HepG2 (cell line): ENCODE data around the gene PPA1. TPM values are rescaled to one million over a fixed set of nuclear protein-coding genes. Genes with fewer than 3 reads are reported as not detected.

Experiments
- ATAC-seq: fragments of 200-7000 bp; cut with Tn5 transposase; 3 replicates; pipeline ENCODE4 v1.9.1; 2020; ENCODE audit warnings: mild to moderate bottlenecking, moderate library complexity
- BruUV-seq: library from RNA; stranded (reverse); fragments of 400-500 nt; replicated peaks from 2 replicates; lab custom pipeline; 2021; lab: Mats Ljungman, UMichigan
- CTCF ChIA-PET: fragments of 300-600 bp; formaldehyde crosslinking; extraction: SDS; loops from one replicate; lab custom pipeline; 2021; ENCODE audit warnings: low total read pairs, inconsistent platforms, low intra/inter-chr PET ratio; lab: Yijun Ruan, JAX
- POLR2A ChIA-PET: fragments of 350-600 bp; sonication (Branson Sonifier 250); formaldehyde crosslinking; loops from one replicate; lab custom pipeline; 2020; ENCODE audit warnings: antibody characterized with exemption, inconsistent platforms; lab: Yijun Ruan, JAX
- DNase-seq: peaks from one replicate; pipeline ENCODE4 v3.0.0-alpha.2; 2015; ENCODE audit warnings: low spot score
- FAIRE-seq: peaks from 3 replicates; lab custom pipeline; 2011; peaks lifted over from hg19 to GRCh38; lab: Jason Lieb, UNC
- H2AFZ ChIP-seq: one replicate; pipeline ENCODE4 v1.6.1; 2011; ENCODE audit warnings: low read length, inconsistent platforms
- H3K27ac ChIP-seq: fragments of 300-600 bp; 3 replicates; pipeline ENCODE4 v1.8.0; 2011; ENCODE audit warnings: mixed run types, mild to moderate bottlenecking, mixed read lengths, low read length, inconsistent platforms; ENCODE audit not compliant: insufficient read depth; ENCODE audit errors: extremely low read length
- H3K27me3 ChIP-seq, 2 experiments: fragments of 200-600 bp in 1 of 2; 2 replicates in 1 of 2; 3 replicates in 1 of 2; pipeline versions ENCODE4 v1.6.0 to v1.8.0; 2011; ENCODE audit warnings: low read length in 2 of 2, mild to moderate bottlenecking in 2 of 2, moderate library complexity in 2 of 2, inconsistent platforms in 1 of 2; ENCODE audit not compliant: insufficient read depth in 2 of 2, control insufficient read depth in 1 of 2
- H3K36me3 ChIP-seq, 2 experiments: fragments of 200-600 bp in 1 of 2; replicated peaks in 1 of 2; 2 replicates in 1 of 2; 3 replicates in 1 of 2; pipeline versions ENCODE4 v1.5.1 to v1.8.0; 2011; ENCODE audit warnings: low read length in 2 of 2, inconsistent platforms in 1 of 2; ENCODE audit not compliant: insufficient read depth in 2 of 2, control insufficient read depth in 1 of 2
- H3K4me1 ChIP-seq: 2 replicates; pipeline ENCODE4 v1.5.1; 2012; ENCODE audit warnings: low read length, inconsistent platforms; ENCODE audit not compliant: insufficient read depth
- H3K4me2 ChIP-seq: 2 replicates; pipeline ENCODE4 v1.6.0; 2011; ENCODE audit warnings: low read depth, low read length, inconsistent platforms
- H3K4me3 ChIP-seq, 3 experiments: fragments of 200-600 bp in 1 of 3; sonication (generic), shearing (Covaris generic) in 1 of 3; replicated peaks in 1 of 3; 2 replicates each; pipeline ENCODE4 v1.5.1; 2011 to 2016; ENCODE audit warnings: low read length in 3 of 3, inconsistent platforms in 2 of 3, low read depth in 2 of 3, mild to moderate bottlenecking in 2 of 3, control low read depth in 1 of 3, mixed read lengths in 1 of 3; ENCODE audit not compliant: insufficient read depth in 1 of 3
- H3K79me2 ChIP-seq: one replicate; pipeline ENCODE4 v1.6.1; 2011; ENCODE audit warnings: low read length, inconsistent platforms; ENCODE audit not compliant: insufficient read depth
- H3K9ac ChIP-seq: 2 replicates; pipeline ENCODE4 v1.6.0; 2011; ENCODE audit warnings: mild to moderate bottlenecking, low read depth, low read length, inconsistent platforms; ENCODE audit not compliant: insufficient read depth
- H3K9me3 ChIP-seq: 2 replicates; pipeline ENCODE4 v1.5.1; 2012; ENCODE audit warnings: mild to moderate bottlenecking, low read length
- H4K20me1 ChIP-seq: 2 replicates; pipeline ENCODE4 v1.6.0; 2011; ENCODE audit warnings: inconsistent platforms, mild to moderate bottlenecking, low read length, moderate library complexity; ENCODE audit not compliant: insufficient read depth
- CHD4 ChIP-seq: fragments of 200-600 bp; sonication (generic); IDR thresholded peaks from 2 replicates; pipeline ENCODE4 v1.7.0; 2017; ENCODE audit warnings: mild to moderate bottlenecking, low read length, borderline replicate concordance
- HNRNPK ChIP-seq: fragments of 200-400 bp; formaldehyde crosslinking; IDR thresholded peaks from 2 replicates; pipeline ENCODE4 v1.6.1; 2018; ENCODE audit warnings: low read length, low read depth, moderate library complexity, mild to moderate bottlenecking; ENCODE audit not compliant: poor library complexity, severe bottlenecking
- MAFK ChIP-seq, 2 experiments: IDR thresholded peaks in 1 of 2; conservative IDR thresholded peaks in 1 of 2; 2 replicates each; pipeline ENCODE4 v1.6.1; 2011; ENCODE audit warnings: improper control_type of control experiment in 2 of 2, low read length in 2 of 2
- MTF2 ChIP-seq: sonication (generic); formaldehyde crosslinking; IDR thresholded peaks from 2 replicates; pipeline ENCODE4 v1.5.0; 2020; ENCODE audit warnings: missing genetic modification reagents, borderline replicate concordance
- PCBP2 ChIP-seq: fragments of 200-400 bp; formaldehyde crosslinking; optimal IDR thresholded peaks from 2 replicates; pipeline ENCODE3; 2018; ENCODE audit warnings: low read length, low read depth; ENCODE audit not compliant: poor library complexity, severe bottlenecking
- YEATS2 ChIP-seq: sonication (generic); formaldehyde crosslinking; IDR thresholded peaks from 2 replicates; pipeline ENCODE4 v1.4.0; 2020; ENCODE audit warnings: missing genetic modification reagents, borderline replicate concordance
- ZNF558 ChIP-seq: sonication (generic); formaldehyde crosslinking; IDR thresholded peaks from 2 replicates; pipeline ENCODE4 v1.9.0; 2022; ENCODE audit warnings: mild to moderate bottlenecking, missing genetic modification reagents, borderline replicate concordance
- WGBS: methylation state at CpG from one replicate; pipeline ENCODE4 v1.1.6; 2017; ENCODE audit warnings: low lambda C conversion rate; 5-methylcytosine and 5-hydroxymethylcytosine counted together
- in situ Hi-C: cut with HindIII; loops from 2 replicates; pipeline ENCODE4 v1.10.0; 2017; ENCODE audit warnings: low pct_unique_long_range_greater_than_20kb; ENCODE audit not compliant: extremely low pct_ligation_motif_present
- intact Hi-C: fragments of 100-400 bp; cut with micrococcal nuclease; formaldehyde crosslinking; loops from one replicate; pipeline ENCODE4 v1.10.0; 2022; ENCODE audit not compliant: unreplicated experiment
- polyA plus RNA-seq, 8 experiments: library from polyadenylated mRNA; depleted of rRNA in 3 of 8; stranded (reverse) in 7 of 8; unstranded in 1 of 8; fragments of >200 nt; fragmentation: Illumina TruSeq in 4 of 8; extraction: Trizol in 4 of 8; gene quantifications; 2 replicates each; pipeline versions ENCODE4 v1.2.1 to v1.2.3, GENCODE V29; 2011 to 2016; ENCODE audit warnings: low read depth in 4 of 8, missing spikeins in 1 of 8, mixed read lengths in 1 of 8; ENCODE audit not compliant: insufficient read depth in 1 of 8
- total RNA-seq, 5 experiments: library from RNA; depleted of rRNA; stranded (reverse); fragments of >200 nt; fragmentation: Illumina TruSeq; extraction: Trizol; gene quantifications; 2 replicates each; pipeline ENCODE4 v1.2.3, GENCODE V29; 2016; ENCODE audit warnings: low read depth in 1 of 5

Gene PPA1
- total and polyA plus RNA-seq, 2 of the 13 experiments (the other 11 are each of a cell fraction or from before 2014, with no cell fraction given), result 136 to 250 TPM

GRCh38 chr10:70212277-70212676 is 21.0 kb downstream of the PPA1 start:
- H3K9ac ChIP-seq, result no peak overlapping the region
- H3K9me3 ChIP-seq, result no peaks in the 10 kb centered on the region
- H3K27me3 ChIP-seq, result no peaks in the 10 kb centered on the region
- H3K4me2 ChIP-seq, result no peak overlapping the region
- FAIRE-seq (no peak), ATAC-seq (no peak), DNase-seq (no peak)
- H3K4me1 ChIP-seq, result no peaks in the 10 kb centered on the region
- H3K36me3 ChIP-seq, result peaks cover 22 to 78% of the 10 kb centered on the region in 2 experiments
- in situ Hi-C loops, result no loop called here
- no peaks in the 10 kb centered on the region for H4K20me1 ChIP-seq
- H3K79me2 ChIP-seq, result no peaks in the 10 kb centered on the region
- TF ChIP-seq YEATS2 (CRISPR knock-in tag) (no peak), MTF2 (CRISPR knock-in tag) (no peak), CHD4 (no peak), ZNF558 (no peak)
- H3K4me3 ChIP-seq, result no peak overlapping the region
- H3K27ac ChIP-seq, result no peak overlapping the region
- POLR2A ChIA-PET, result no interaction called here
- CTCF ChIA-PET, result no interaction called here
- BruUV-seq, result no TSS peak
- intact Hi-C loops, result no loop called here
- H2AFZ ChIP-seq, result no peak overlapping the region

- Histone ChIP-seq H3K79me2 (no peaks in the 10 kb centered on the region), H3K27ac (no peak overlapping the region), H3K4me2 (no peak overlapping the region), H3K4me3 (no peak overlapping the region), H3K36me3 (peaks cover 20 to 74% of the 10 kb centered on the region in 2 experiments; a peak in 4 of 5 replicates), H4K20me1 (no peaks in the 10 kb centered on the region), H2AFZ (no peak overlapping the region), H3K9ac (no peak overlapping the region), H3K27me3 (no peaks in the 10 kb centered on the region), H3K9me3 (no peaks in the 10 kb centered on the region), H3K4me1 (no peaks in the 10 kb centered on the region)
- no peak for FAIRE-seq
- no TSS peak for BruUV-seq
- POLR2A ChIA-PET, result no interaction called here
- in situ Hi-C loops (no loop called here), intact Hi-C loops (no loop called here)
- over 99% methylated on average over 5 of the region's 5 CpGs for WGBS
- ATAC-seq, result no peak
- CTCF ChIA-PET, result no interaction called here
- TF ChIP-seq HNRNPK (peak; percentile 97), PCBP2 (peak; percentile 40), MAFK (conservative IDR thresholded peaks at IDR 0.05 in 1 of 2, IDR thresholded peaks at IDR 0.05 in 1 of 2; ENCODE audit: low read length in 2 of 2) (no peak)
- no peak for DNase-seq
Observed at GRCh38 chr10:70206762-70207161, 26.5 kb downstream of the PPA1 start.
